K562 treated with DMSO at 1 percent for 4 hours (cell line): ENCODE data around the gene MRPL57. TPM values are rescaled to one million over a fixed set of nuclear protein-coding genes. Genes with fewer than 3 reads are reported as not detected.

Experiments
- total RNA-seq: library from RNA; unstranded; fragments of 300-600 nt; gene quantifications from 2 replicates; pipeline ENCODE4 v1.2.3, GENCODE V29; 2022; ENCODE audit not compliant: insufficient read depth

MRPL57 gene
- 6.2 and 7.4 TPM in 2 replicates for total RNA-seq

DNA sequence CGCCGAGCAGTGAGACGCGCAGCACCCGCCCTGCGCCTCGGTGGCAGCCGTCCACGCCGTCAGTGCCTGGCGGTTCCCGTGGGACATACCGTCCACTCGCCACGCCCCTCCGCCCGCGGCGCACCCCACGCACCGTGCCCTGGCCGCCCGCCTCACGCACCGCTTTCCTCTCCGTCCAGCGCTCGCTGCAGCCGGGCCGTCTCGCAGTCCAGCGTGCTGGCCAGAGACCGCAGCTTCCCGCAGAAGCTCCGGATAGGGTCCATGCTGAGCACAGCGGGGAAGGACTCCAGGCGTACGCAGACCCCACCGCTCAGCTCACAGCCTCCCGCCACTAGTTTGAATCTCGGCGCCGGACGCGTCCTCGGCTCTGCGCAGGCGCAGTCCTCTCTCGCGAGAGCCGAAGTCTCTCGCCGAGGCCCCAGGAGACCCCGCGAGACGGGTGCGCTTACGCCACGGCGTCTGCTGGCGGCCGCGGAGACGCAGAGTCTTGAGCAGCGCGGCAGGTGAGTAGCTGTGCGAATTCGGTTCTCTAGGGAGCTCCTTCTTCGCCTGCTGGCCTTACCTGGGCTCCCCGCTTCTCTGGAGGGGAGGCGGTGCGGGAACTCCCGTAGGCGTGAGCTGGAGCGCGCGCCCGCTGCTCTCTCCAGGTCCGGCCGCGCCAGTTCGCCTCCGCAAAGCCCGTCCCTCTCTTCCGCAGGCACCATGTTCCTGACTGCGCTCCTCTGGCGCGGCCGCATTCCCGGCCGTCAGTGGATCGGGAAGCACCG is at the start of gene MRPL57, which contains the start of gene SKA3:
Gene MRPL57 (plus strand): TSS at position 444 of the 767 bp plus-strand sequence. CDS start 259 bp downstream, at position 703.
Gene SKA3 (minus strand): TSS at position 338 of the 767 bp plus-strand sequence. CDS start 75 bp downstream, at position 263.

Other genes with a start within 250 kb of the MRPL57 start
- gene LATS2, start 115.1 kb upstream of the MRPL57 start, total RNA-seq, result 1.6 TPM in 2 replicates
- gene SAP18, start 36.5 kb upstream of the MRPL57 start, total RNA-seq, result 31.7 and 33.2 TPM in 2 replicates
- gene SKA3, start 106 bp upstream of the MRPL57 start, total RNA-seq, result 11.3 and 15.0 TPM in 2 replicates